IPS-18c (cell line): ENCODE data around the gene RREB1.

Experiments used
- H3K4me3 ChIP-seq: 2 replicates; pipeline ENCODE4 v1.7.0; 2013; ENCODE audit warnings: low read depth, mild to moderate bottlenecking, low read length, moderate library complexity; ENCODE audit not compliant: insufficient read depth
- H3K9me3 ChIP-seq: one replicate; pipeline ENCODE4 v1.6.1; 2013; ENCODE audit warnings: mild to moderate bottlenecking, low read length, moderate library complexity; ENCODE audit not compliant: control insufficient read depth, insufficient read depth

Gene RREB1, protein sequence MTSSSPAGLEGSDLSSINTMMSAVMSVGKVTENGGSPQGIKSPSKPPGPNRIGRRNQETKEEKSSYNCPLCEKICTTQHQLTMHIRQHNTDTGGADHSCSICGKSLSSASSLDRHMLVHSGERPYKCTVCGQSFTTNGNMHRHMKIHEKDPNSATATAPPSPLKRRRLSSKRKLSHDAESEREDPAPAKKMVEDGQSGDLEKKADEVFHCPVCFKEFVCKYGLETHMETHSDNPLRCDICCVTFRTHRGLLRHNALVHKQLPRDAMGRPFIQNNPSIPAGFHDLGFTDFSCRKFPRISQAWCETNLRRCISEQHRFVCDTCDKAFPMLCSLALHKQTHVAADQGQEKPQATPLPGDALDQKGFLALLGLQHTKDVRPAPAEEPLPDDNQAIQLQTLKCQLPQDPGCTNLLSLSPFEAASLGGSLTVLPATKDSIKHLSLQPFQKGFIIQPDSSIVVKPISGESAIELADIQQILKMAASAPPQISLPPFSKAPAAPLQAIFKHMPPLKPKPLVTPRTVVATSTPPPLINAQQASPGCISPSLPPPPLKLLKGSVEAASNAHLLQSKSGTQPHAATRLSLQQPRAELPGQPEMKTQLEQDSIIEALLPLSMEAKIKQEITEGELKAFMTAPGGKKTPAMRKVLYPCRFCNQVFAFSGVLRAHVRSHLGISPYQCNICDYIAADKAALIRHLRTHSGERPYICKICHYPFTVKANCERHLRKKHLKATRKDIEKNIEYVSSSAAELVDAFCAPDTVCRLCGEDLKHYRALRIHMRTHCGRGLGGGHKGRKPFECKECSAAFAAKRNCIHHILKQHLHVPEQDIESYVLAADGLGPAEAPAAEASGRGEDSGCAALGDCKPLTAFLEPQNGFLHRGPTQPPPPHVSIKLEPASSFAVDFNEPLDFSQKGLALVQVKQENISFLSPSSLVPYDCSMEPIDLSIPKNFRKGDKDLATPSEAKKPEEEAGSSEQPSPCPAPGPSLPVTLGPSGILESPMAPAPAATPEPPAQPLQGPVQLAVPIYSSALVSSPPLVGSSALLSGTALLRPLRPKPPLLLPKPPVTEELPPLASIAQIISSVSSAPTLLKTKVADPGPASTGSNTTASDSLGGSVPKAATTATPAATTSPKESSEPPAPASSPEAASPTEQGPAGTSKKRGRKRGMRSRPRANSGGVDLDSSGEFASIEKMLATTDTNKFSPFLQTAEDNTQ (N-terminal part only)

DNA sequence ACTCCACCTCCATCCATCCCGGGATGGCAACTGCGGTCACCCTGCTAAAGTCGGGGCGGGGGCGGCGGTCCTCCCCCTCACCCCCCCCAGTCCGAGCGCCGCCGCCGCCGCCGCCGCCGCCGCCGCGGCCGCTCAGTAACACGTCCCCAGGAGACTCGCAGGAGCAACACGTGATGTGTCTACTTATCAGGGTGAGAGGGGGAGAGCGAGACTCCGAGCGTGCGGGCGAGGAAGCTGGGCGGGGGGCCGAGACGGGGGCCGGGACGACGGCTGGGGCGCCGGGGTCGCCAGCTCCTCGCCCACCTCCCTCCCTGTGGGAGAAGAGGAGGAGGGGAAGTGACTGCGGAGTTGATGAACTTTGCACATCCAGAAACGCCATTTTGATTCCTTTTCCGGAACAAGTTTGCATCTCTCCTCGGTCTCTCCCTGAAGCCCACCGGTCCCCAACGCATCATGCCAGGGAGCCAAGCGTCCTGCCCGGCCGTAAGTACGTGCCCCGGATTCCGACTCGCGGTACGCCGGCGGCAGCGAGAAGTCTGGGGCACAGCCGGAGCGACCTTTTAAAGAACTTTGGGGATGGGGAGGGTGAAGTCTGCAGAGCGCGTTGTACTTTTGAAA, at the start of gene RREB1:
Gene RREB1 (plus strand): TSS at position 384 of the 618 bp plus-strand sequence. CDS start 73,951 bp downstream, outside the sequence.
- H3K9me3 ChIP-seq, result peaks cover 2% of the 10 kb centered on the region
- peak within 1 kb of the TSS; percentile 95 for H3K4me3 ChIP-seq

DNA sequence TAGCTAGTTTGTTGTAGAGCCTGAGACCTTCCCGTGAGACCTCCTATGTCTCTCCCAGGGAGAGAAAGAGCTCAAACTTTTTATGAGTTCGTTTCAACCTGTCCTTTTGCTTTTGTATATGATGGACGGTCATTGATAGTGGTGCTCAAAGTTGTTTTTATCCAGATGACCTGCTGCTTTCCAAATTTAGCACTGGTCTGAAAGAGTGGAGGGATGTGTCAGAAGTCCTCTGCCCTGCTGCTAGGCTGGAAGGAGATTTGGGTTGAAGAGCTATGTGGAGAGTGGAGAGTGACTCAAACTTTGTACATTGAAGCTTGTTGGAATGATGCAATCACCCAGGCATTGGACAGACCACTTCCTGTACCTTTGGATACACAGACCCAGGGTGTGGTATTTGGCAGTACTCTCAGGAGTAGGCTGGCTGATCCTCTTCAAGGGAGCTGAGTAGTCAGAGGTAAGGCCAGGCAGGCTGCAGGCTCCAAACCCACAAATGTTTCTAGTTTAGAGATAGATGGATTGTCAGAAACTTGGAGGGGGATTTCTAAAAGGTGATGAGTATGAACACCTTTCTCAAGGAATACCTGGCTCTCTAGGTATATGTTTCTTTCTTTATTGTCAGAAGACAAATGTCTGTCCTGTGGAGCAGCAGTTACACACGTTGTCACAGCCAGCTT, 49.4 kb upstream of the RREB1 start:
- Histone ChIP-seq H3K4me3 (no peak overlapping the region), H3K9me3 (no peaks in the 10 kb centered on the region)

DNA sequence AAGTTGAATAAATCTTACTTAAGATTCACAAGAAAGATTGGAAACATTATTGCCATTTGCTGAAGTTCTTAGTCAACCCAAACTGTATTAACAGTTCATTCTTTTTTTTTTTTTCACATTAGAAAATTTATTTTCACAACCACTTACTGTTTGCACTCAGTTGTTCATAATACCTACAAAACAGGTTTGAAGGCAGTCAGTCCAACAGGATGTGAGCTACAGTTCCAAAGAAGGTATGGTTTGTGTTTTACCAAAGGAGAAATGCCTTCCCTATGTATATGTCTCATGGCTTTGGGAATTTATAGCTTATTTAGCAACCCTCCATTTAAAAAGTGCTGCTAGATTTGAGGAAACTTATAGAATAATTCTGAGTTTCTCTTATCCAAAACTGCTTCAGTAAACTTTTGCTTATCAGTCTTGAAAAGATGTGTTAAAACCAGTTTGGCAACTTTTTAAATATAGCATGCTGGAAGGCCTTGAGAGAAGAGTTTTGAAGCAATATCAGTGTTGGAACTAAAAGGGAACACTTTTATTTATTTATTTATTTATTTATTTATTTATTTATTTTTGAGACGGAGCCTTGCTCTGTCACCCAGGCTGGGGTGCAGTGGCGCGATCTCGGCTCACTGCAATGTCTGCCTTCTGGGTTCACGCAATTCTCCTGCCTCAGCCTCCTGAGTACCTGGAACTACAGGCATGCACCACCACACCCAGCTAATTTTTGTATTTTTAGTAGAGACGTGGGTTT, 46.8 kb upstream of the RREB1 start:
- no peak overlapping the region for H3K4me3 ChIP-seq
- H3K9me3 ChIP-seq, result no peaks in the 10 kb centered on the region

DNA sequence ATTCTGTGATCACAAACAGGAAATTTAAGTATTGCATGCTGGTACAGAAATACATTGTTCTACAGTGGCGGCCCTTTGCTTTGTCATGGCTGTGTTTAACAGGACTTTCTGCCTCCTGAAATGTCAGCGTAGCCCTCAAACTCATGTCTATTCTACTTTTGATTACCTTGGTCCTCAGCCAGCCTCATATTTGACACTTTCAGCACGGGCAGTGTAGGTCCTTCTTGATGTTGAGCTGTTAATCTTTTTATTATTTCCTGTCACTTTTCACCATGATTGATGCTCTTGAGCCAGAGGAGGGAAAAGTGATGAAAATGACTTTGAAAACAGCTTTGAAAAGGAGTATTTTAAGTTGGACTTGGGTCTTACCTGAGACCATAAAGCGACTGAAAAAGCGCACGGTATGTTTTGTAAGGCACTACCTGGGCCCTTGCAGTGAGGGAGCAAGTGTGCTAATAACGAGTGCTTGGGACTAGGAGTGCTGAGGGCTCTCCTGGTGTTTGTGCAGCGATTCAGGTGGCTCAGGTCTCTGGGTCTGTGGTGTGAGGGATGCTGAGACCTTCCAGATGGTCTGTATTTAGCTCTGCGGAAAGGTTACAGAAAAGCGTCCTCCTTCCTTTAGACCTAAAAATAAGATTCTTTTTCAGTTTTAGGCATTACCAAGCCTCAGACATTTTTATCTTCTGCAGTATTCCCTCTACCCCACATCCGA, 45.2 kb upstream of the RREB1 start:
- Histone ChIP-seq H3K9me3 (no peaks in the 10 kb centered on the region), H3K4me3 (no peak overlapping the region)

DNA sequence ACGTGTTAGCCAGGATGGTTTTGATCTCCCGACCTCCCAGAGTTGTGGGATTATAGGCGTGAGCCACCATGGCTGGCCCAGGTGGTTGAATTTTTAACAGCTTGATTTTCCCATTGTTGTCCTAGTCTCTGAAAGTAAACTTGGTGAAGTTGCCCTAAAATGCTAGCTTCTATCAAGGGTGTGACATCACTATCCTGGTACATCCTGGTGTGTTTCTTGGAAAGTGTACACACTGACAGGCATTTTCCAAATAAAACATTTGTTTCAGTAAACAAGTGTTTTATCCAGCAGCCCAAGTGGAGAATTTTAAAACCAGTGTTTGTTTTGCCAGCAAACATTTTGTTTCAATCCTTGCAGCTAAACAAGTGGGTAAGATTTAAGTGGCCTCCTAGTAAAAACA, 40.5 kb upstream of the RREB1 start:
- H3K4me3 ChIP-seq, result no peak overlapping the region
- H3K9me3 ChIP-seq, result no peaks in the 10 kb centered on the region

DNA sequence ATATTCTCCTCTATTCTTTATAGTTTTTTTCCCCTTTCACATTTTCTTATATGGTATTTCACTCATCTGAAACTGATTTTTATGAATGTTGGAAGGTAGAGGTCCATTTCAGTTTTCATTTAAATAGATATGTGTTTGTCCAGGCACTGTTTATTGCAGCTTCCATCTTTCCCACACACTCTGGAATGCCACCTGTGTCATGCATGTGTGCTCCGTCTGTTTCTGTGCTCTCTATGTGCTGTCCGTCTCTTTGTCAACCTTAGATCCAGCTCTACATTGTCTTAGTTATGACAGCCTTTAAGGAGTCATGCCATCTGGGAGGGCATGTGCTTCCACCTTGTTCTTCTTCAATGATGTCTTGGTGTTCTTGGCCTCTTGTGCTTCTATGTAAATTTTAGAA, 36.4 kb upstream of the RREB1 start:
- no peak overlapping the region for H3K4me3 ChIP-seq
- H3K9me3 ChIP-seq, result no peaks in the 10 kb centered on the region

DNA sequence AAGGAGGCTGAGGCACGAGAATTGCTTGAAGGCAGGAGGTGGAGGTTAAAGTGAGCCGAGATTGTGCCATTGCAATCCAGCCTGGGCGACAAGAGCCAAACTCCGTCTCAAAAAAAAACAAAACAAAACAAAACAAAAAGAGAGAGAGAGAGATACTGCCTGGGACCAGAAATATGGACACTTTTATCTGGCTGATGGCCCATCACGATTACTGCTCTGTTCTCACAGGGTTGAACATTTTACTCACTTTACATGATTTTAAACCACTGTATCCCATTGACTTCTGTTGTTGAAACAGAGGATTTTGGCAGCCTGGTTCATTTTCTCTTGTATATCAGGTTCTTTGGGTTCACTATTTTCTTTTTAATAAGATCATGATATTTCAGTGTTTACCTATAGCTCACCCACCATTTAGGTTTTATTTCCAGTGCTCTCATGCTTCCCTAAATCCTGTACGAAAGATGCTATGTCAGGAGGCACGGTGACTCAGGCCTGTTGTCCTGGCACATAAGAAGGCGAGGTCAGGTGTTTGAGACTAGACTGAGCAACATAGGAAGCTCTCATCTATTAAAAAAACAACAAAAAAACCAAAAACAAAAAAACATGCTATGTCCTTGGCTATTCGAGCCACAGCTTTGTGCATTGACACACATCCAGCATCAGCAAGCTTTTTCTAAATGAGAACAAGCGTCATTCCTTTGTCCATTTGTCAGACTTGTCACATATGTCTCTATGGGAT, 34.5 kb upstream of the RREB1 start:
- H3K4me3 ChIP-seq, result no peak overlapping the region
- H3K9me3 ChIP-seq, result no peaks in the 10 kb centered on the region

DNA sequence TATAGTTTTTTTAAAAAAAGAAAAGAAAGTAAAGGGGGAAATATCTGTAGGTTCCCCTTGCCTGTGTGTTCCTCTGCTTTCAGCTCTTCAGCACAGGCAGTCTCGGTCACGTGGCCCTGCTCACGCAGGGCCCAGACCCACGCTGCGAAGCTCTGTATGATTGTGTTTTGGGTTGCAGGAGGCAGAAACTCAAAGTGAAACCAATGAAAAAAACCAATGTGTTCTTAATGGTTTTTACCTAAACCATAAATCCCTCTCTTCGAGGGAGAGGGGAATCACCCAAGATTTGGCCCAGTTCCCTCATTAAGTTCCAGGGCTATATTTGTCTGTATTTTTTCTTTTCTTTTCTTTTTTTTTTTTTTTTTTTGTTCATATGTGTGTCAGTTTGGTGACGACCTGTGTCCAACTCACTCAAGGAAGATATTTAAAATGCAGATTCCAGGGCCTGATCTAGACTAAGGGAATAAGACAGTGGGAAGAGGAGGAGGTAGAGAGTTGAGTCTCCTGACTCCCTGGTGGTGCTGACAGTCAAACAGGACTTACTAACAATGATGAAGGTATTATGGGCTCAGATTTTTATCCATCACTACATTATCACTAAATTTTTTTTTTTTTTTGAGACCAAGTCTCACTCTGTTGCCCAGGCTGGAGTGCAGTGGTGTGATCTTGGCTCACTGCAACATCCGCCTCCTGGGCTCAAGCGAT, 33.8 kb upstream of the RREB1 start:
- peaks cover 3% of the 10 kb centered on the region for H3K9me3 ChIP-seq

DNA sequence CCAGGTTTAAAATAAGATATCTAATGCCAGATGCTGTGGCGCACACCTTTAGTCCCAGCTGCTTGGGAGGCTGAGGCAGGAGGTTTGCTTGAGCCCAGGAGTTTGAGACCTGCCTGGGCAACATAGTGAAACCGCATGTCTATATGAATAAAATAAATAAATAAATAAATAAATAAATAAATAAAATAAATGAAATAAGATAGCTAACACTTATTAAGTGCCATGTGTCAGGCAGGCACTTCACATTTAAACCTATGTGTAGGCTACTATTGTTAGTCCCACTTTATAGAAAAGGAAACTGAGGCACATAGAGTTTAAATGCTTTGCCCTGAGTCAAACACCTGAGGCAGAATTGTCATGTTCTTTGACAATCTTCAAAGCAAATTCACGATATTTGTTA, 32.9 kb upstream of the RREB1 start:
- Histone ChIP-seq H3K4me3 (no peak overlapping the region), H3K9me3 (peaks cover 5% of the 10 kb centered on the region)

More for the DNA sequence above, 33.8 kb upstream of the RREB1 start:
- no peak overlapping the region for H3K4me3 ChIP-seq

DNA sequence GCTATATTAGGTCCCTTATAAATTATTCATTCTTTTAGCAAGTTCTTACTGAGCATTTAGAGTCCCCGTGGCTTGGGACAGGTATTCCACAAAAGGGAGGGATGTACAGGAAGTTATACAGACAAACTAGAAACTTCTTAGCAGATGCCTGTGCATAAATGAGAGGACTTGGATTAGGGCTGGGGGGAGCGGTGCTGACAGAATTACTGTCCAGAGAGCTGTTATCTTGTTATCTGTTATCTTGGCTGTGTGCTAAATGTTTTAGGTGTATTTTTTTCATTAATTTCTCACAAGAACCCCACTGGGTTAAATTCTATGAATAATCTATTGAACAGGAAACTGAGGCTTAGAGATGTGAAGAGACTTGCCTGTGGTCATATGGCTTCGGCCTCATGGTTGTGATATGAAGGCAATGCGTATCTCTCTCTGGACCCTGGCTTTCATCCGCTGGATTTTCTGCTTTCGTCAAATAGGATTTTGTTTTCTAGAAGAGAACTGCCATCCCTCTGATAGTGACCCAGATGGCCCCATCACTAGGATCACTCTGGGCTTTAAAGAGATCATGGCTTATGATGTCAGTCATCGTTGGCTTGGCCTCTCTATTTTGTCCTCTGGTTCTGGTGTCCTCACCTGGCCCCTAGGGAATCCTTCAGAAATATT, 32.3 kb upstream of the RREB1 start:
- H3K4me3 ChIP-seq, result no peak overlapping the region
- H3K9me3 ChIP-seq, result peaks cover 5% of the 10 kb centered on the region

DNA sequence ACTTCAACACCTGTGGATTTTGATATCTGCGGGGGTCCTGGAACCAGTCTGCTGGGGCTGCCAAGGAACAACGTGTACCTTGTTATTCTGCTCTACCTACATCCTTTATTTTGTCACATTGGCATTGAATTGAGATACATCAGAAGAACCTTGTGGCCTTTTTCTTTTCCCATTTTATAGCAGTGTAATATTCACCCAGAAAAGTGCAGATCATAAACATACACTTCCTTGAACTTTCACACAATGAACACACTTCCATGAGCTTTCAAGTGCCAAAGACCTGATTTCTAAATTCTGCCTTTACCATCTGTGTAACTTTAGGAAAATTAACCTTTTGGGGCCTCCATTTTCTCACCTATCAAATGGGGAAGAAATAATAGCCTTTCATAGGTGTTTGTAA, 29.9 kb upstream of the RREB1 start:
- Histone ChIP-seq H3K4me3 (no peak overlapping the region), H3K9me3 (peaks cover 5% of the 10 kb centered on the region)

DNA sequence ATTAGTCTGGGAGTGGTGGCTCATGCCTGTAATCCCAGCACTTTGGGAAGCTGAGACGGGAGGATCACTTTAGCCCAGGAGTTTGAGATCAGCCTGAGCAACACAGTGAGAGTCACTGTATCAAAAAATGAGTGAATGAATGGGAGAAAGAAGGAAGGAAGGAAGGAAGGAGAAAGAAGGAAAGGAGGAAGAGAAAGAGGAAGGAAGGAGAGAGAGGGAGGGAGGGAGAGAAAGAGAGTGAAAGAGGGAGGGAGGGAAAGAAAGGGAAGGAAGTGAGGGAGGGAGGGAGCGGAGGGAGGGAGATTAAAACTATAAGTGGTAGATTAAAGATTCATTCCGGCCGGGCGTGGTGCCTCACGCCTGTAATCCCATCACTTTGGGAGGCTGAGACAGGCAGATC, 28.9 kb upstream of the RREB1 start:
- peaks cover 5% of the 10 kb centered on the region for H3K9me3 ChIP-seq
- H3K4me3 ChIP-seq, result no peak overlapping the region

DNA sequence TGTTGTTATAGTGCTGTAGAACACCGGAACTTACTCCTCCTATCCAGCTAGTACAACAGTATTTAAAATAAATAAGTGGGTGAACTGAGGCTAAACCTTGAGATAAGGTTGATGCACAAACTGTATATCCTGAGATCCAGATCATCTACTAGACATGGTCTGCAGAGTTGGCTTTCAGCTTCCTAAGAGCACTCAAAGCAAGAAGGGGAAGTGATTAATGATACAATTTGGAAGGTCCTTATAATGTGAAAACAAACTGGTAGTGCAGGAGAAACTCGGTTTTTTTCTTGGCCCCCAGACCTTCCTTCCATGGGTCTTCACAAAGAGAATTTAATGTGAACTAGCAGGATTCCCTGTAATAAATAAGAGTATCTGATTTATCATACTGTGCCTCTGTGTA, 27.4 kb upstream of the RREB1 start:
- Histone ChIP-seq H3K9me3 (peaks cover 5% of the 10 kb centered on the region), H3K4me3 (no peak overlapping the region)

DNA sequence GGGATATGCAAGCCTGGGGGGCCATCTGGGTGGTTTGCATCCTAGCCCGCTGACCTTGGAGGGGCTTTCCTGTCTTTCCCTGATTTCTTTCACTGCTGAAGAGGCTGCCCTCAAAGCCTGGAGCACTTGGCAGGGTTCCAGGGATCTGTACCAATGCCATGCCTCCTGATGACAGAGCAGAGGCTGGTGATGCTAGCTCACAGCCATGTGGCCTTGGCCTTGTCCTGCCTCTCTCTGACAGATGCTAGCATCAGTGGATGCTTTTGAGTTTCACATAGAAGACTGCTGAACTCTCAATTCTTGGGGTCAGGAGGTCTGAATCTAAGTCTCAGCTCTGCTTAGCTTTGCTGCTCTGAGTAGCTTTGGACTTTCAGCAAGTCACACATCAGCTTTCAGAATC, 21.9 kb upstream of the RREB1 start:
- no peak overlapping the region for H3K4me3 ChIP-seq
- H3K9me3 ChIP-seq, result no peaks in the 10 kb centered on the region
